H1 (cell line): Measurements from ENCODE around the gene PRAMEF15. TPM values are rescaled to one million over a fixed set of nuclear protein-coding genes. Genes with fewer than 3 reads are reported as not detected.
"Not testable (repeated sequence)": the region's sequence is repeated elsewhere in the genome, so short reads cannot be mapped to it uniquely, and the experiment has no call there.

Experiments
- CTCF ChIA-PET: fragments of 300-600 bp; sonication (Branson Sonifier 250); formaldehyde crosslinking; loops from one replicate; lab custom pipeline; 2021; ENCODE audit not compliant: partially characterized antibody; lab: Charles Lee
- POLR2A ChIA-PET: fragments of 300-600 bp; sonication (Branson Sonifier 250); formaldehyde crosslinking; loops from one replicate; lab custom pipeline; 2021; ENCODE audit warnings: inconsistent platforms; ENCODE audit not compliant: partially characterized antibody; lab: Charles Lee
- DNase-seq, 2 experiments: peaks; one replicate each; pipeline versions ENCODE4 v3.0.0 to v3.0.0-alpha.2; 2010 to 2022; ENCODE audit warnings: low spot score in 2 of 2, low read depth in 1 of 2, mixed read lengths in 1 of 2
- FAIRE-seq: peaks from 2 replicates; lab custom pipeline; 2011; peaks lifted over from hg19 to GRCh38; lab: Jason Lieb, UNC
- H2AFZ ChIP-seq: 2 replicates; pipeline ENCODE4 v1.8.1; 2012; ENCODE audit warnings: low read length, inconsistent platforms
- H2AK5ac ChIP-seq: 2 replicates; pipeline ENCODE4 v1.6.1; 2013; ENCODE audit warnings: low read depth, low read length
- H2BK120ac ChIP-seq: replicated peaks from 2 replicates; pipeline ENCODE3; 2013; ENCODE audit warnings: low read depth, low read length, inconsistent platforms
- H2BK12ac ChIP-seq: 2 replicates; pipeline ENCODE4 v1.6.1; 2013; ENCODE audit warnings: low read depth, low read length
- H2BK15ac ChIP-seq: 2 replicates; pipeline ENCODE4 v1.6.1; 2013; ENCODE audit warnings: low read length
- H2BK20ac ChIP-seq: 2 replicates; pipeline ENCODE4 v1.6.1; 2013; ENCODE audit warnings: low read length
- H2BK5ac ChIP-seq: 2 replicates; pipeline ENCODE4 v1.6.1; 2013; ENCODE audit warnings: low read depth, low read length
- H3K14ac ChIP-seq: 2 replicates; pipeline ENCODE4 v1.6.1; 2013; ENCODE audit warnings: inconsistent platforms; ENCODE audit not compliant: insufficient read length
- H3K18ac ChIP-seq: 2 replicates; pipeline ENCODE4 v1.6.1; 2013; ENCODE audit warnings: low read length; ENCODE audit errors: extremely low read depth
- H3K23ac ChIP-seq: 2 replicates; pipeline ENCODE4 v1.6.1; 2013; ENCODE audit warnings: inconsistent platforms; ENCODE audit not compliant: insufficient read length
- H3K23me2 ChIP-seq: 2 replicates; pipeline ENCODE4 v1.6.1; 2013; ENCODE audit warnings: low read depth, low read length
- H3K27ac ChIP-seq: 2 replicates; pipeline ENCODE4 v1.6.1; 2011; ENCODE audit warnings: low read depth, low read length, inconsistent platforms
- H3K27me3 ChIP-seq, 4 experiments: replicated peaks in 1 of 4; 1 replicate in 1 of 4; 2 replicates in 3 of 4; pipeline versions ENCODE4 v1.6.1 to v1.8.1; 2011 to 2013; ENCODE audit warnings: low read length in 3 of 4, mild to moderate bottlenecking in 3 of 4, inconsistent platforms in 2 of 4, mixed read lengths in 2 of 4, moderate library complexity in 1 of 4; ENCODE audit not compliant: control insufficient read depth in 3 of 4, insufficient read depth in 3 of 4; ENCODE audit errors: extremely low read depth in 1 of 4
- H3K36me3 ChIP-seq, 4 experiments: 2 replicates each; pipeline versions ENCODE4 v1.6.1 to v1.8.1; 2011 to 2013; ENCODE audit warnings: mild to moderate bottlenecking in 4 of 4, low read length in 3 of 4, moderate library complexity in 2 of 4, control low read depth in 1 of 4, inconsistent platforms in 1 of 4; ENCODE audit not compliant: insufficient read depth in 4 of 4, control insufficient read depth in 2 of 4
- H3K4ac ChIP-seq: replicated peaks from 2 replicates; pipeline ENCODE3; 2013; ENCODE audit warnings: low read length, low read depth, mixed read lengths, inconsistent platforms; ENCODE audit not compliant: insufficient read length
- H3K4me1 ChIP-seq, 4 experiments: replicated peaks in 1 of 4; 1 replicate in 1 of 4; 2 replicates in 3 of 4; pipeline versions ENCODE4 v1.6.1 to v1.8.1; 2011 to 2013; ENCODE audit warnings: low read length in 3 of 4, inconsistent platforms in 2 of 4, mixed read lengths in 1 of 4; ENCODE audit not compliant: insufficient read depth in 4 of 4, control insufficient read depth in 3 of 4
- H3K4me2 ChIP-seq, 2 experiments: 2 replicates each; pipeline versions ENCODE4 v1.6.1 to v1.8.1; 2011 to 2013; ENCODE audit warnings: low read depth in 2 of 2, low read length in 2 of 2, control low read depth in 1 of 2, inconsistent platforms in 1 of 2, mild to moderate bottlenecking in 1 of 2; ENCODE audit not compliant: insufficient read depth in 1 of 2
- H3K4me3 ChIP-seq, 4 experiments: fragments of 200-600, 300-600 bp in 1 of 4; sonication (generic), shearing (Covaris generic), sonication (Bioruptor Twin) in 1 of 4; 2 replicates each; pipeline versions ENCODE4 v1.5.1 to v1.8.1; 2011 to 2016; ENCODE audit warnings: low read length in 4 of 4, low read depth in 3 of 4, control low read depth in 2 of 4, inconsistent platforms in 2 of 4, mild to moderate bottlenecking in 2 of 4, mixed read lengths in 1 of 4, moderate library complexity in 1 of 4; ENCODE audit not compliant: insufficient read depth in 2 of 4; ENCODE audit errors: extremely low read depth in 1 of 4
- H3K56ac ChIP-seq: replicated peaks from 2 replicates; pipeline ENCODE3; 2013; ENCODE audit warnings: low read depth, mild to moderate bottlenecking, mixed read lengths, low read length, inconsistent platforms; ENCODE audit not compliant: insufficient read length
- H3K79me1 ChIP-seq: 2 replicates; pipeline ENCODE4 v1.6.1; 2013; ENCODE audit warnings: low read depth, low read length, control low read depth
- H3K79me2 ChIP-seq, 2 experiments: 2 replicates each; pipeline versions ENCODE4 v1.6.1 to v1.8.1; 2012 to 2013; ENCODE audit warnings: low read length in 2 of 2, mild to moderate bottlenecking in 2 of 2, inconsistent platforms in 1 of 2; ENCODE audit not compliant: insufficient read depth in 2 of 2, control insufficient read depth in 1 of 2
- H3K9ac ChIP-seq, 4 experiments: replicated peaks in 1 of 4; 1 replicate in 1 of 4; 2 replicates in 3 of 4; pipeline versions ENCODE4 v1.6.1 to v1.8.1; 2011 to 2013; ENCODE audit warnings: low read depth in 3 of 4, low read length in 3 of 4, control low read depth in 2 of 4, mild to moderate bottlenecking in 2 of 4, moderate library complexity in 2 of 4, inconsistent platforms in 1 of 4; ENCODE audit errors: extremely low read depth in 1 of 4
- H3K9me3 ChIP-seq, 2 experiments: 2 replicates each; pipeline versions ENCODE4 v1.6.1 to v1.8.1; 2012 to 2013; ENCODE audit warnings: mild to moderate bottlenecking in 2 of 2, moderate library complexity in 2 of 2, control low read depth in 1 of 2, inconsistent platforms in 1 of 2, low read depth in 1 of 2, low read length in 1 of 2, mixed read lengths in 1 of 2; ENCODE audit not compliant: insufficient read depth in 2 of 2
- H4K20me1 ChIP-seq, 2 experiments: replicated peaks in 1 of 2; 2 replicates each; pipeline versions ENCODE3 to v1.8.1; 2011 to 2013; ENCODE audit warnings: inconsistent platforms in 2 of 2, low read length in 2 of 2, mild to moderate bottlenecking in 1 of 2; ENCODE audit not compliant: insufficient read depth in 2 of 2, control insufficient read depth in 1 of 2
- H4K5ac ChIP-seq: 2 replicates; pipeline ENCODE4 v1.6.1; 2013; ENCODE audit warnings: low read length, low read depth, mixed read lengths, inconsistent platforms; ENCODE audit not compliant: insufficient read length
- H4K8ac ChIP-seq: 2 replicates; pipeline ENCODE4 v1.8.0; 2013; ENCODE audit warnings: mild to moderate bottlenecking, moderate library complexity, low read length, inconsistent platforms; ENCODE audit not compliant: insufficient read depth; ENCODE audit errors: extremely low read depth
- H4K91ac ChIP-seq: replicated peaks from 2 replicates; pipeline ENCODE3; 2013; ENCODE audit warnings: low read length, mixed read lengths, inconsistent platforms; ENCODE audit not compliant: insufficient read length
- WGBS, 2 experiments: shearing (Covaris generic) in 1 of 2; methylation state at CpG; one replicate each; pipeline versions ENCODE4 v1.1.6 to v1.1.7; 2013 to 2015; ENCODE audit warnings: low lambda C conversion rate in 2 of 2, mixed read lengths in 2 of 2, inconsistent platforms in 1 of 2, low coverage in 1 of 2, missing lambda C conversion rate in 1 of 2; ENCODE audit not compliant: insufficient replicate concordance in 2 of 2, insufficient coverage in 1 of 2, insufficient read length in 1 of 2; ENCODE audit errors: extremely low coverage in 1 of 2, missing lambda C conversion rate in 1 of 2; 5-methylcytosine and 5-hydroxymethylcytosine counted together
- polyA plus RNA-seq, 7 experiments: library from polyadenylated mRNA; depleted of rRNA in 3 of 7; stranded (reverse) in 5 of 7; unstranded in 2 of 7; fragments of >200 nt in 5 of 7; fragments of 200-250 nt in 2 of 7; gene quantifications; 1 replicate in 5 of 7; 2 replicates in 1 of 7; 4 replicates in 1 of 7; pipeline versions ENCODE4 v1.2.1 to v1.2.3, GENCODE V29; 2011 to 2013; ENCODE audit warnings: missing spikeins in 2 of 7, mixed read lengths in 2 of 7
- total RNA-seq: library from RNA; stranded (reverse); fragmentation: NEBNext Ultra II Directional; extraction: Animal tissue kit (Norgen Biotek cat#: 25700); gene quantifications from 2 replicates; pipeline ENCODE4 v1.2.1, GENCODE V29; 2021

The PRAMEF15 gene
- total and polyA plus RNA-seq, 2 of the 8 experiments (the other 6 are each of a cell fraction or from before 2014, with no cell fraction given), result not detected

DNA sequence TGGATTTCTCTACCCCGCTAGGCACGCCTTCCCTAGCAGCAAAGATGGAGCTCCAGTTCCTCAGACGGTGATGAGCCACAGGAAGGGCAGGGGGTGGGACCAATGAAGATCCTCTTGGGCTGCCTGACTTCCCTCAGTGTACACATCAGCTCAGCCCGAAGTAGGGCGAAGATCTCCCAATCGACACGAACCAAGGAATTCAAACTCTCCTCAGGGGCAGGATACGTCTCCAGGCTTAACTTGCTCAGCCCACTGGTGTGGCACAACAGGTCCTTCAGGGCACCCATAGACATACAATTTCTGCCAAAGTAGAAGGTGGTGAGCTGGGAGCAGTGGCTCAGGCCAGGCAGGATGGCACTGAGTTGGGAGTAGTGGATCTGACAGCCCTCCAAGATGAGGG, 27.1 kb downstream of the PRAMEF15 start:
- H4K8ac ChIP-seq, H4K20me1 ChIP-seq, H2BK120ac ChIP-seq, H2BK15ac ChIP-seq, H3K27me3 ChIP-seq, CTCF ChIA-PET, H2BK5ac ChIP-seq, H2BK12ac ChIP-seq, H3K14ac ChIP-seq, H2AFZ ChIP-seq, H3K27ac ChIP-seq, H3K79me1 ChIP-seq, H3K4me3 ChIP-seq, H3K36me3 ChIP-seq, H4K5ac ChIP-seq, H3K23me2 ChIP-seq, H2BK20ac ChIP-seq, H3K4me2 ChIP-seq, H3K9ac ChIP-seq, H4K91ac ChIP-seq, POLR2A ChIA-PET, H2AK5ac ChIP-seq, H3K56ac ChIP-seq, H3K4me1 ChIP-seq, H3K18ac ChIP-seq, H3K23ac ChIP-seq, DNase-seq, FAIRE-seq, H3K4ac ChIP-seq, H3K79me2 ChIP-seq: not testable (repeated sequence)
- WGBS, 2 experiments, result 91% methylated on average over 7 of the region's 8 CpGs; no CpG with 5 or more reads in 1 of the 2 experiments
- H3K9me3 ChIP-seq, result peaks cover 0 to 25% of the 10 kb centered on the region in 2 experiments; a peak in 2 of 4 replicates

DNA sequence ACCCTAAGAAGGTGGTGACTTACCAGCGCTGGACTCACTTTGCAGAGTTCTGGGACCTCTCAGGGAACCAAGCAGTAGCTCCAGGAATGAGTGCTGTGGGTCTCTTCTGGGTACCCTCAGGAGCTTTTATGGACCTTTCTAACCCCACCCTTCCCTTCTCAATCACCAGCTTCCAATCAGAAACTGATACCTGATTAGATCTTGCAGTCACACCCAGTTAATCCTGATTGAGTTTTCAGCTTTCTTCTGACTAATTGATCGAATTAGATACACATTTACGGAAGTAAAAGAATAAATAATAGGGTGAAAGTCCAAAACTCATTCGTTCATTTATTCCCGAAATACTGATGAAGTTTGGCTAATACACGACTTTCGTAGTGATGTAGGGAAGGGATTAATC, 31.7 kb downstream of the PRAMEF15 start, which contains the start of gene PRAMEF14:
PRAMEF14 (minus strand) TSS at position 101 of the 400 bp plus-strand sequence. CDS start 1,820 bp downstream, outside the sequence.
- H3K56ac ChIP-seq, H3K9ac ChIP-seq, H3K23me2 ChIP-seq, H3K27me3 ChIP-seq, H2AFZ ChIP-seq, H2BK5ac ChIP-seq, H3K18ac ChIP-seq, H2BK120ac ChIP-seq, H2BK20ac ChIP-seq, H4K8ac ChIP-seq, CTCF ChIA-PET, H2BK12ac ChIP-seq, H4K91ac ChIP-seq, DNase-seq, POLR2A ChIA-PET, H4K5ac ChIP-seq, H3K14ac ChIP-seq, H3K23ac ChIP-seq, H2AK5ac ChIP-seq, H3K4me3 ChIP-seq, H3K36me3 ChIP-seq, H3K4ac ChIP-seq, H2BK15ac ChIP-seq, FAIRE-seq, H3K4me2 ChIP-seq, H3K79me2 ChIP-seq, H3K79me1 ChIP-seq, H3K27ac ChIP-seq, H4K20me1 ChIP-seq, H3K4me1 ChIP-seq: not testable (repeated sequence)
- WGBS, 2 experiments, result 65% methylated on average over 7 of the region's 7 CpGs; no CpG with 5 or more reads in 1 of the 2 experiments
- H3K9me3 ChIP-seq, result peaks cover 0 to 19% of the 10 kb centered on the region in 2 experiments; a peak in 2 of 4 replicates
